Coronary artery (tissue), 2 donors: Measurements from ENCODE around the gene DLK1.

Experiments
- DNase-seq: peaks from one replicate; pipeline ENCODE4 v3.0.0-alpha.2; 2017; ENCODE audit warnings: low spot score
- H3K27ac ChIP-seq, 2 donors: fragments of 200-600 bp; sonication (generic); one replicate each; pipeline ENCODE4 v1.5.1; 2016 to 2019
- H3K4me3 ChIP-seq: fragments of 200-600 bp; sonication (generic); 2 replicates; pipeline ENCODE4 v1.5.1; 2016; ENCODE audit warnings: mild to moderate bottlenecking, moderate library complexity
- TF ChIP-seq, protein P1 (sequence below): fragments of 200-600 bp; sonication (generic); IDR thresholded peaks from one replicate; pipeline ENCODE4 v1.5.1; 2019; ENCODE audit warnings: antibody characterized with exemption

The DLK1 gene

DNA sequence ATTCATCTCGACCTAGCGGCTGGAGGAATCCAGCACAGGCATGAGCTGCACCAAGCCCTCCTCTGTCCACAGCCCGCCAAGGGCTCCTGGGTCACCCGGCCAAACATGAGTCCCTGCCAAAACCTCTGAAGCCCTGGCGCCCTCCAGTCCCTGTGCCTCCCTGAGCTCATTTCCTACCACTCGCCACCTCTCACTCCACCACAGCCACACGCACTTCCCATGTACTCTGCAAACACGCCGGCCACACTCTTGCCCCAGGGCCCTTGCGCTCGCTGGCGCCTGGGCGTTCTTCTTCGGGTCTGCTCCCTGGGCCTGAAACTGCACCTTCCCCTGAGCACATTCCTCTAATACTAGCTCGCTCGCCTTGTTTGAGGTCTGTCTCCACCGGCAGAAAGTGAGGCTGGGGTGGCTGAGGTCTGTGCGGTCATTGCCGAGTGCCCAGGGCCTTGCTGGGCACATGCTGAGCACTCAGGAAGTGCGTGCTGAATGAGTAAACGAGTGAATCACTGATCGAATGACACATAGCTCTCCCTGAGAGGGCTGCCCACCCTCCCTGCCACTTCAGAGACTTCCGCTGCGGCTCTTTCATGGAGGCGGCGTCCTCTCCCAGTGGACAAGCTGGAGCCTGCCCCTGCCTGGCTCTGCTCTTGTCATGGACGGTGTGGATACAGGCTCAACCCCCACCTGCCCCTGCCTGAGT is 33.7 kb upstream of the DLK1 start:
- Histone ChIP-seq H3K4me3 (no peak overlapping the region), H3K27ac (no peak overlapping the region)
- TF ChIP-seq, protein P1, sequence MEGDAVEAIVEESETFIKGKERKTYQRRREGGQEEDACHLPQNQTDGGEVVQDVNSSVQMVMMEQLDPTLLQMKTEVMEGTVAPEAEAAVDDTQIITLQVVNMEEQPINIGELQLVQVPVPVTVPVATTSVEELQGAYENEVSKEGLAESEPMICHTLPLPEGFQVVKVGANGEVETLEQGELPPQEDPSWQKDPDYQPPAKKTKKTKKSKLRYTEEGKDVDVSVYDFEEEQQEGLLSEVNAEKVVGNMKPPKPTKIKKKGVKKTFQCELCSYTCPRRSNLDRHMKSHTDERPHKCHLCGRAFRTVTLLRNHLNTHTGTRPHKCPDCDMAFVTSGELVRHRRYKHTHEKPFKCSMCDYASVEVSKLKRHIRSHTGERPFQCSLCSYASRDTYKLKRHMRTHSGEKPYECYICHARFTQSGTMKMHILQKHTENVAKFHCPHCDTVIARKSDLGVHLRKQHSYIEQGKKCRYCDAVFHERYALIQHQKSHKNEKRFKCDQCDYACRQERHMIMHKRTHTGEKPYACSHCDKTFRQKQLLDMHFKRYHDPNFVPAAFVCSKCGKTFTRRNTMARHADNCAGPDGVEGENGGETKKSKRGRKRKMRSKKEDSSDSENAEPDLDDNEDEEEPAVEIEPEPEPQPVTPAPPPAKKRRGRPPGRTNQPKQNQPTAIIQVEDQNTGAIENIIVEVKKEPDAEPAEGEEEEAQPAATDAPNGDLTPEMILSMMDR: no peak
- DNase-seq: no peak

DNA sequence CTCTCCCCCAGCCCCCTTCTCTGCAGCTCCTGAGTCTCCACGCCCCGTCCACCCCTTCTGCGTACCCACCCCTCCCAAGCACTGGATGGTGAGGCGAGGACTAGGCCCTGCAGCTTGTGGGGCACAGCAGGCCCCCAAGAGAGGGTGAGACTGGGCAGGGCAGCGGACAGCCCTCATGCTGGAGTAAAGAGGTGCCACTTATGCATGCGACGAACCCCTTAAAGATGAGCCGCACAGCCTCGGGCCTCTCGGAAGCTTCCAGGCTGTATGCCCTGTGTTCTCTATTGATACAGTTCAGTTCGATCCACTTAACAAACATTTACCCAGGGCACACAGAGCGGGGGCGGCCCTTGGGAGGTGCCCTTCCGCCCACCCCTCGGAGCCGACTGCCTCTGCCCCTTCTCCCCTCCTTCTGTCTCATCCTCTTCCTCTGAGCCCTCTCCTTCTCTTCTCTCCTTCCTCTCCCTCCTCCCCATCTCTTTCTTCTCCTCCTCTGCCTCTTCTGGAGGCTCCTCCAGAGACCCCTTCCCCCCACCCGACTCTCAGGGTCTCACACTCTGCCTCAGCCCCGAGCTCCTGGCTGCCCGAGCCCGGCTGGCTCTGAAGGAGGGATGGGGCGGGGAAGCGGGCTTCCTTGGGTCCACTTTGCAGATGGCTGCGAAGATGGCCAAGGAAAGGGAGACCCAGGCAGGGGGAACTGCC is 32.7 kb upstream of the DLK1 start:
- Histone ChIP-seq H3K4me3 (no peak overlapping the region), H3K27ac (no peak overlapping the region)
- TF ChIP-seq, protein P1: no peak
- no peak for DNase-seq

DNA sequence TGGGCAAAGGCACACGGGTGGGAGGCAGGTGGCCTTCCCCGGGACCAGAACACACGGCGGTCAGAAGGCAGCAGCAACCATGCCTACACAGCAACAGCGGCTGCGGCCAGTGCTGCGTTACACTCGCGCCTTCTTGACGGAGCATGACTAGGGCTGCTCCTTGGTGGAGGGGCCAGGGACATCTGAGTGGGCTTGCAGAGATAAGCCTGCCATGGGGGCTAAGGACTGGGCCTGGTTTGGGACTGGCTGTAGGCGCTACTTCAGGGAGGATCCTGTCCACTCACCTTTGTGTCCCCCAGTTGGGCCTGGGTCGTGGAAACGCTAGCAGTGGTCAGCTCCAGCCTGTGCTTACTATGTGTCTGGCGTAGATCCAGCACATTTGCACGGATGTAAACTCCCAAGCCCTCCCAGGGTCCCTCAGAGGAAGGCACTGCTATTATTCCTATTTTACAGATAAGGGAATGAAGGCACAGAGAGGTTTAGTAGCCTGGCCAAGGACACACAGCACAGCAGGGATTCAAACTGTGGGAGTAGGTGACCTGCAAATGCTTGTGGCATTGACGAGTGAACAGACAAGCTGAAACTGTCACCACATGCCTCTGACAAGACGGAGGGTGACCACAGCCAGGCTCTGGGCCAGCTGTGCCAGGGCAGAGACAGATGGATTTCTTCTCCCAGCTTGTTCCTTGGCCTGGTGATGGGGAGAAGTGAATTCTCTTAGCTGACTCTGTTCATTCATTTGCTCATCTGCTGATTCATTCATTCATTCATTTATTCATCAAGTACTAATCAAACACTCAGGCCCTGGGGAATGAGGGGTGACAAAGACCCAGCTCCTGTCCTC is 31.9 kb upstream of the DLK1 start:
- no peak overlapping the region for H3K27ac ChIP-seq
- no peak for DNase-seq
- no peak overlapping the region for H3K4me3 ChIP-seq
- TF ChIP-seq, protein P1: no peak

DNA sequence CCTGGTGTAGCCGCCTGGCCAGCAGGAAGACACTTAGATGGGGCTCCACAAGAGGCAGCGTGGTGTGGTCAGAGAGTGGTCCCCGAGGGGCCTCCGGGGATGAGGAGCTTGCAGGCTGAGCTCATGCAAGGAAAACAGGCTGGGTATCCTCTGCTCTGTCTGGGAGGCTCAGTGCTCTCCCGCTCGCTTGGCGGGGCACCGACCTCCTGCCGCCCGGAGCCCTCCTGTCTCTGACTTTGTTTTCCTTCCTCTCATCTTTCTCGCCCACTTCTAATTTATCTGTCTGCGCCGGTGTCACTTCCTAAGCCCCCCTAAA is 31.3 kb upstream of the DLK1 start:
- TF ChIP-seq, protein P1: no peak
- H3K27ac ChIP-seq: no peak overlapping the region
- no peak overlapping the region for H3K4me3 ChIP-seq
- no peak for DNase-seq

DNA sequence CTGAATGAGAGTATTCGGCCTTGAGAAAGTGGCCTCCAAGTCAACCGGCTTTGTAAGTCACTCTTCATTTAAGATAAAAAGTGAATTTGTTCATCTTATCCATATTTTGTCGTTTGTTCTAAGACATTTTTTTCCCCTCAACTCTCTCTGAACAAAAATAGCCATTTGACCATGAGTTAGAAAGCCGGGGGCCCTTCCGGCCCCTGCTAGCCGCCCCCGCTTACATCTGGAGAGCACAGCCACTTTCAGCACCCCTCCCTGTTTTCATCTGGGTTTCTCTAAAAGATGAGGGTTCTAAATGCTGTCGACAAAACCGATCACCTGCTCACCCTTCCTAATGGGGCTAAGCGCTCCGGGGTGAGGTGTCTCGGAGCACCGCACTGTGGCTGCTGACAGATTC is 30.7 kb upstream of the DLK1 start:
- DNase-seq: no peak
- TF ChIP-seq, protein P1: no peak

DNA sequence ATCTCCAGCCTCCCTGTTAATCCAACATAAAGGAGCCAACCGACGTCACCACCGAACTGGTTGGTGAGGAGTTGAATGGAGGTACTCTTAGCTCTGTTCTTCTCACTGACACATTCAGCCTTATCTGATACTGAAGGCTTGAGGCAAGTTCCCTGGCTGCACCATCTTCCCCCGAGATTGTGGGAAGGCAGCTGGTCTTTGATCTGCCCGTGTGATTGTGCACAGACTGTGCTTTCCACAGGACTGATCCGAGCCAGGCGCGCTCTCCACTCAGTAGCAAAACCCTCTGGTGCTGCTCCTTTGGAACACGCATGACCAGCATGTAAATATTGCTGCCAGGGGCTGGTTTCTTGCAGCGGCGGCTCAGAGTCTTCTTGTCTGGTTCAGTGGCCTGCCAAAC is 30.1 kb upstream of the DLK1 start:
- no peak overlapping the region for H3K27ac ChIP-seq
- no peak overlapping the region for H3K4me3 ChIP-seq
- no peak for DNase-seq
- TF ChIP-seq, protein P1: no peak

More for the DNA sequence above, 30.7 kb upstream of the DLK1 start:
- Histone ChIP-seq H3K4me3 (no peak overlapping the region), H3K27ac (no peak overlapping the region)
